GM18868 (cell line): ENCODE data around the gene ZCCHC2.

Source experiments
- ATAC-seq: cut with Tn5 transposase; IDR thresholded peaks from one replicate; pipeline ENCODE4 v1.9.1; 2021; ENCODE audit warnings: mild to moderate bottlenecking, moderate library complexity; ENCODE audit not compliant: unreplicated experiment

The ZCCHC2 gene

GRCh38 chr18:62509779-62510178 lies 13.0 kb upstream of the ZCCHC2 start:
- no peak for ATAC-seq

- no peak for ATAC-seq
These were observed 12.0 kb upstream of the ZCCHC2 start for GRCh38 chr18:62510789-62511188.

GRCh38 chr18:62512532-62512931 lies 10.3 kb upstream of the ZCCHC2 start:
- no peak for ATAC-seq

- no peak for ATAC-seq
These were observed 9.8 kb upstream of the ZCCHC2 start for GRCh38 chr18:62512996-62513395.

- ATAC-seq = no peak
These were observed 8.3 kb upstream of the ZCCHC2 start for GRCh38 chr18:62514570-62514969.

GRCh38 chr18:62516242-62516641 lies 6.6 kb upstream of the ZCCHC2 start:
- ATAC-seq = no peak

GRCh38 chr18:62518460-62519375 lies 4.1 kb upstream of the ZCCHC2 start:
- ATAC-seq = no peak

GRCh38 chr18:62519684-62520083 lies 3.1 kb upstream of the ZCCHC2 start:
- no peak for ATAC-seq

- no peak for ATAC-seq
These were observed 1.7 kb upstream of the ZCCHC2 start for GRCh38 chr18:62521082-62521481.

GRCh38 chr18:62521593-62521992 lies 1.2 kb upstream of the ZCCHC2 start:
- no peak for ATAC-seq

- peak; percentile 1 for ATAC-seq
These were observed 684 bp upstream of the ZCCHC2 start for GRCh38 chr18:62522178-62522503.

GRCh38 chr18:62523255-62523588 lies 397 bp downstream of the ZCCHC2 start:
- ATAC-seq = no peak

GRCh38 chr18:62523631-62524439 lies 1.0 kb downstream of the ZCCHC2 start:
- ATAC-seq = no peak

GRCh38 chr18:62524440-62525200 lies 1.8 kb downstream of the ZCCHC2 start:
- peak; percentile 9 for ATAC-seq

- ATAC-seq = no peak
These were observed 2.8 kb downstream of the ZCCHC2 start for GRCh38 chr18:62525608-62526007.

- no peak for ATAC-seq
These were observed 3.5 kb downstream of the ZCCHC2 start for GRCh38 chr18:62526098-62527025.

- ATAC-seq = no peak
These were observed 6.8 kb downstream of the ZCCHC2 start for GRCh38 chr18:62529597-62529996.

GRCh38 chr18:62531078-62531477 lies 8.3 kb downstream of the ZCCHC2 start:
- ATAC-seq = no peak

- no peak for ATAC-seq
These were observed 9.1 kb downstream of the ZCCHC2 start for GRCh38 chr18:62531931-62532330.

- ATAC-seq = no peak
These were observed 13.2 kb downstream of the ZCCHC2 start for GRCh38 chr18:62536005-62536404.
